C4-2B (cell line): Measurements from ENCODE around the gene HORMAD2.

Experiments used
- H3K27ac ChIP-seq: fragments of 450-650 bp; 2 replicates; pipeline ENCODE4 v1.5.1; 2017
- CTCF ChIP-seq: fragments of 450-650 bp; conservative IDR thresholded peaks from 2 replicates; pipeline ENCODE4 v1.5.1; 2017; ENCODE audit warnings: mild to moderate bottlenecking
- ZFX ChIP-seq: fragments of 450-650 bp; IDR thresholded peaks from 2 replicates; pipeline ENCODE4 v1.6.1; 2017

HORMAD2 gene

GRCh38 chr22:30205281-30206115 lies 125.2 kb downstream of the HORMAD2 start:
- no peak overlapping the region for H3K27ac ChIP-seq

GRCh38 chr22:30206944-30207343 lies 126.7 kb downstream of the HORMAD2 start:
- H3K27ac ChIP-seq, result no peak overlapping the region
- TF ChIP-seq ZFX (no peak), CTCF (no peak)

More at GRCh38 chr22:30205281-30206115, 125.2 kb downstream of the HORMAD2 start:
- TF ChIP-seq CTCF (no peak), ZFX (no peak)

GRCh38 chr22:30208631-30209603 lies 128.7 kb downstream of the HORMAD2 start:
- H3K27ac ChIP-seq, result no peak overlapping the region
- TF ChIP-seq CTCF (no peak), ZFX (no peak)

GRCh38 chr22:30209642-30210041 lies 129.4 kb downstream of the HORMAD2 start:
- TF ChIP-seq CTCF (no peak), ZFX (no peak)
- no peak overlapping the region for H3K27ac ChIP-seq

GRCh38 chr22:30210235-30210909 lies 130.1 kb downstream of the HORMAD2 start:
- no peak overlapping the region for H3K27ac ChIP-seq
- TF ChIP-seq ZFX (no peak), CTCF (no peak)

- TF ChIP-seq CTCF, result no peak
- no peak for TF ChIP-seq ZFX
Observed at GRCh38 chr22:30211124-30211820, 131.0 kb downstream of the HORMAD2 start.

More at GRCh38 chr22:30211124-30211820, 131.0 kb downstream of the HORMAD2 start:
- H3K27ac ChIP-seq, result peak overlapping the region; percentile 66
